Measurements from ENCODE around the gene ARHGEF39. TPM values are rescaled to one million over a fixed set of nuclear protein-coding genes. Genes with fewer than 3 reads are reported as not detected.
A peak's percentile ranks its signal among the peaks of the same experiment; 100 is the strongest.

The ARHGEF39 gene
- total RNA-seq, 1 donor from 2014 or later, result 1.1 TPM

DNA sequence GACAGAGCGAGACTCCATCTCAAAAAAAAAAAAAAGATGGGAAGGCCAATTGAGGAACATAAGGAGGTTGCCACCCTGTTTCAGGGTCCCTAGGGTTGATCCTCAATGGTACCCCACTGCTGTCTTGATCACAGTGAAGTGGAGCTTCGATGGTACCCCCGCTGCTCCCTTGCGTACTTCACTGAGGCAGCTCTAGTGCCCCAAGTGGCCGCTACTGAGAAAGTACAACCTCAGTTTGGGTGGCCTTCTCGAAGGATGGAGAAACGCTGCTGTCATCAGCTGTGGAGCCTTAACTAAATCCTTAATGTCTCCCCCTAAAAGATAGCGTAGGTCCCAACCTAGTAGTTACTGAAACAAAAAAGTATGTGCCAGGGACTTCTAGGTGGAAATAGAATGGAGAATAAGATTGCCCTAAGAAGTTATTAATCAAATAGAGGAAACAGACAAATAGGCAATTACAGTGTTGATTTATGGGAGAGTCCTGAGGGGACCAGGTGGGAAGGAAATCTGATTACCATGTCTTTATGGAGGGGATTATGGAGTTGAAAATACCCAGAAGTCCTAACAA is 53.7 kb downstream of the ARHGEF39 start:
- Histone ChIP-seq H3K4me1 (peaks cover 6 to 10% of the 10 kb centered on the region in 2 donors), H3K4me3 (no peak overlapping the region), H3K27ac (no peak overlapping the region), H3K9me3 (no peaks in the 10 kb centered on the region), H3K36me3 (peaks cover 23 to 28% of the 10 kb centered on the region in 2 donors), H3K27me3 (no peaks in the 10 kb centered on the region)
- intact Hi-C loops (cut with DNase I), result no loop called here
- DNase-seq (ENCODE audit: low spot score in 2 of 2), result no peak
- TF ChIP-seq, protein P1, sequence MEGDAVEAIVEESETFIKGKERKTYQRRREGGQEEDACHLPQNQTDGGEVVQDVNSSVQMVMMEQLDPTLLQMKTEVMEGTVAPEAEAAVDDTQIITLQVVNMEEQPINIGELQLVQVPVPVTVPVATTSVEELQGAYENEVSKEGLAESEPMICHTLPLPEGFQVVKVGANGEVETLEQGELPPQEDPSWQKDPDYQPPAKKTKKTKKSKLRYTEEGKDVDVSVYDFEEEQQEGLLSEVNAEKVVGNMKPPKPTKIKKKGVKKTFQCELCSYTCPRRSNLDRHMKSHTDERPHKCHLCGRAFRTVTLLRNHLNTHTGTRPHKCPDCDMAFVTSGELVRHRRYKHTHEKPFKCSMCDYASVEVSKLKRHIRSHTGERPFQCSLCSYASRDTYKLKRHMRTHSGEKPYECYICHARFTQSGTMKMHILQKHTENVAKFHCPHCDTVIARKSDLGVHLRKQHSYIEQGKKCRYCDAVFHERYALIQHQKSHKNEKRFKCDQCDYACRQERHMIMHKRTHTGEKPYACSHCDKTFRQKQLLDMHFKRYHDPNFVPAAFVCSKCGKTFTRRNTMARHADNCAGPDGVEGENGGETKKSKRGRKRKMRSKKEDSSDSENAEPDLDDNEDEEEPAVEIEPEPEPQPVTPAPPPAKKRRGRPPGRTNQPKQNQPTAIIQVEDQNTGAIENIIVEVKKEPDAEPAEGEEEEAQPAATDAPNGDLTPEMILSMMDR (IDR thresholded peaks at IDR 0.05), result peak; percentile 34 to 67 (median 66)

DNA sequence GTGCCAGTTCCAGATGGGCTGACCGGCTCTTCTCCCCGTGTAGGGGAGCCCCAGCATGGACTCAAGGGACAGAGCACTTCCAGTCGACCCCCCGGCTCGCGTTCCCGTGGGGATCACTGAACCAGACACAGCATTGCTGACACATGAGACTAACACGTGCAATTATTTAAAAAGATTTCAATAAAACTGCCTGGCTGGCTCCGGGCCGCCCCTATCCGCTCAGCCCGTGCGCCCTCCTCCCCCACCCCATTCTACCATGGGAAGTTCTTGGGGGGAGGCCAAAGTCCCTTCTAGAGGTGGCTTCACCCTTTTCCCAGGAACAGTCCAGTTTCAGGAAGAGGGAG is 55.2 kb downstream of the ARHGEF39 start:
- DNase-seq (ENCODE audit: low spot score in 2 of 2), result no peak
- no peak overlapping the region for H3K4me3 ChIP-seq
- TF ChIP-seq, protein P1 (IDR thresholded peaks at IDR 0.05), result no peak
- H3K27ac ChIP-seq, result peak overlapping the region in 1 of 2 donors; percentile 29
- peaks cover 23 to 28% of the 10 kb centered on the region in 2 donors for H3K36me3 ChIP-seq
- H3K4me1 ChIP-seq, result peaks cover 11 to 12% of the 10 kb centered on the region in 2 donors
- intact Hi-C loops (cut with DNase I), result loop anchor here (5.0 kb wide), 1 partner anchor 138 kb away; the partner anchor contains the start of genes GBA2 and RGP1
- H3K27me3 ChIP-seq, result no peaks in the 10 kb centered on the region
- no peaks in the 10 kb centered on the region for H3K9me3 ChIP-seq

Other genes with a start within 250 kb of the ARHGEF39 start
- 116 TPM for gene RUSC2, start 175.1 kb downstream of the ARHGEF39 start, total RNA-seq
- 70.2 TPM for gene TESK1, start 59.9 kb downstream of the ARHGEF39 start, total RNA-seq
- not detected for gene CD72, start 46.8 kb downstream of the ARHGEF39 start, total RNA-seq
- not detected for gene SIT1, start 14.3 kb downstream of the ARHGEF39 start, total RNA-seq
- gene RMRP, start 7.2 kb downstream of the ARHGEF39 start, total RNA-seq, result 17,070 TPM
- gene CCDC107, start 6.9 kb downstream of the ARHGEF39 start, total RNA-seq, result 67.6 TPM
- 3.9 TPM for gene CA9, start 8.7 kb upstream of the ARHGEF39 start, total RNA-seq
- gene TPM2, start 24.7 kb upstream of the ARHGEF39 start, total RNA-seq, result 1,923 TPM
- 735 TPM for gene TLN1, start 67.0 kb upstream of the ARHGEF39 start, total RNA-seq
- 48.3 TPM for gene CREB3, start 67.5 kb upstream of the ARHGEF39 start, total RNA-seq
- 40.7 TPM for gene GBA2, start 84.0 kb upstream of the ARHGEF39 start, total RNA-seq
- gene RGP1, start 84.1 kb upstream of the ARHGEF39 start, total RNA-seq, result 24.8 TPM
- gene MSMP, start 89.1 kb upstream of the ARHGEF39 start, total RNA-seq, result not detected
- 7.3 TPM for gene NPR2, start 126.4 kb upstream of the ARHGEF39 start, total RNA-seq
- gene SPAG8, start 147.1 kb upstream of the ARHGEF39 start, total RNA-seq, result not detected
- 21.6 TPM for gene HINT2, start 149.8 kb upstream of the ARHGEF39 start, total RNA-seq
- gene FAM221B, start 163.5 kb upstream of the ARHGEF39 start, total RNA-seq, result not detected
- 37.3 TPM for gene TMEM8B, start 164.0 kb upstream of the ARHGEF39 start, total RNA-seq
- gene OR13J1, start 205.2 kb upstream of the ARHGEF39 start, total RNA-seq, result not detected
- 32.7 TPM for gene HRCT1, start 241.0 kb upstream of the ARHGEF39 start, total RNA-seq
- gene SPAAR, start 244.3 kb upstream of the ARHGEF39 start, total RNA-seq, result 4.0 TPM

All from ascending aorta (tissue), 2 donors.